ENCODE results near the gene CCND2.

GRCh38 chr12:4280351-4281163 lies 7.0 kb downstream of the CCND2 start:
- no peak for TF ChIP-seq CTCF (IDR thresholded peaks at IDR 0.05 in 2 of 3, conservative IDR thresholded peaks at IDR 0.05 in 1 of 3; ENCODE audit: insufficient read depth in 2 of 3, low read depth in 1 of 3, low read length in 3 of 3)
- no peak for TF ChIP-seq CREB1 (IDR thresholded peaks at IDR 0.05)
- TF ChIP-seq CREB1 (CRISPR knock-in tag; IDR thresholded peaks at IDR 0.05): no peak
- TF ChIP-seq RAD21 (CRISPR knock-in tag; conservative IDR thresholded peaks at IDR 0.05 in 1 of 2, IDR thresholded peaks at IDR 0.05 in 1 of 2): no peak
- no peak for TF ChIP-seq KAT7 (CRISPR knock-in tag; IDR thresholded peaks at IDR 0.05; ENCODE audit: borderline replicate concordance)

Data from K562 (cell line).